Type B pancreatic cell (in vitro differentiated cells): ENCODE data around the gene SRC. TPM values are rescaled to one million over a fixed set of nuclear protein-coding genes. Genes with fewer than 3 reads are reported as not detected.

ENCODE experiments used
- DNase-seq: peaks from one replicate; pipeline ENCODE4 v3.0.0; 2021; ENCODE audit warnings: mixed read lengths; ENCODE audit not compliant: unreplicated experiment; ENCODE audit errors: extremely low spot score
- H3K27ac Mint-ChIP-seq: 2 replicates; pipeline ENCODE4 v1.8.0; 2021; ENCODE audit warnings: mild to moderate bottlenecking, mixed read lengths
- H3K27me3 Mint-ChIP-seq: 2 replicates; pipeline ENCODE4 v1.8.0; 2021; ENCODE audit warnings: mixed read lengths
- H3K36me3 Mint-ChIP-seq: 2 replicates; pipeline ENCODE4 v1.8.0; 2021; ENCODE audit warnings: mixed read lengths
- H3K4me1 Mint-ChIP-seq: one replicate; pipeline ENCODE4 v1.8.0; 2021; ENCODE audit warnings: mixed read lengths; ENCODE audit not compliant: unreplicated experiment
- H3K4me3 Mint-ChIP-seq: 2 replicates; pipeline ENCODE4 v1.8.0; 2021; ENCODE audit warnings: mild to moderate bottlenecking, mixed read lengths
- H3K9me3 Mint-ChIP-seq: 2 replicates; pipeline ENCODE4 v1.8.0; 2021; ENCODE audit warnings: mixed read lengths
- CTCF ChIP-seq: fragments of 200-600 bp; sonication (generic); conservative IDR thresholded peaks from 2 replicates; pipeline ENCODE4 v1.5.0; 2021; ENCODE audit warnings: antibody characterized with exemption, mild to moderate bottlenecking
- total RNA-seq: library from RNA; stranded (reverse); gene quantifications from 2 replicates; pipeline ENCODE4 v1.2.1, GENCODE V29; 2021; ENCODE audit warnings: low replicate concordance

SRC gene
- total RNA-seq, 1 donor from 2014 or later: 56.0 TPM

- Mint-ChIP-seq H3K4me1 (peaks cover 26% of the 10 kb centered on the region), H3K9me3 (no peaks in the 10 kb centered on the region), H3K36me3 (peaks cover 37% of the 10 kb centered on the region), H3K27ac (no peak overlapping the region), H3K4me3 (no peak overlapping the region), H3K27me3 (no peaks in the 10 kb centered on the region)
- DNase-seq: no peak
- no peak for TF ChIP-seq CTCF
Measured at GRCh38 chr20:37305079-37305478, 40.9 kb upstream of the SRC start.

GRCh38 chr20:37305839-37306238, 40.1 kb upstream of the SRC start:
- peaks cover 26% of the 10 kb centered on the region for H3K4me1 Mint-ChIP-seq
- H3K4me3 Mint-ChIP-seq: no peak overlapping the region
- DNase-seq: no peak
- no peaks in the 10 kb centered on the region for H3K27me3 Mint-ChIP-seq
- no peak for TF ChIP-seq CTCF
- peaks cover 37% of the 10 kb centered on the region for H3K36me3 Mint-ChIP-seq
- H3K9me3 Mint-ChIP-seq: no peaks in the 10 kb centered on the region
- H3K27ac Mint-ChIP-seq: peak overlapping the region; percentile 10

GRCh38 chr20:37308086-37309050, 37.6 kb upstream of the SRC start:
- TF ChIP-seq CTCF: no peak
- H3K9me3 Mint-ChIP-seq: no peaks in the 10 kb centered on the region
- H3K27me3 Mint-ChIP-seq: no peaks in the 10 kb centered on the region
- peak overlapping the region; percentile 83 for H3K27ac Mint-ChIP-seq
- DNase-seq: no peak
- H3K36me3 Mint-ChIP-seq: peaks cover 29% of the 10 kb centered on the region
- H3K4me1 Mint-ChIP-seq: peaks cover 30% of the 10 kb centered on the region
- no peak overlapping the region for H3K4me3 Mint-ChIP-seq

GRCh38 chr20:37309290-37309689, 36.6 kb upstream of the SRC start:
- no peak for DNase-seq
- Mint-ChIP-seq H3K4me3 (no peak overlapping the region), H3K9me3 (no peaks in the 10 kb centered on the region), H3K27me3 (no peaks in the 10 kb centered on the region), H3K4me1 (peaks cover 38% of the 10 kb centered on the region), H3K36me3 (peaks cover 31% of the 10 kb centered on the region), H3K27ac (peak overlapping the region; percentile 83)
- no peak for TF ChIP-seq CTCF

- peaks cover 35% of the 10 kb centered on the region for H3K4me1 Mint-ChIP-seq
- no peak for TF ChIP-seq CTCF
- peak overlapping the region; percentile 57 for H3K27ac Mint-ChIP-seq
- H3K36me3 Mint-ChIP-seq: peaks cover 31% of the 10 kb centered on the region
- H3K4me3 Mint-ChIP-seq: peak overlapping the region; percentile 48
- H3K27me3 Mint-ChIP-seq: no peaks in the 10 kb centered on the region
- H3K9me3 Mint-ChIP-seq: no peaks in the 10 kb centered on the region
- no peak for DNase-seq
Measured at GRCh38 chr20:37309936-37310590, 35.9 kb upstream of the SRC start.
